GM21381 (cell line): ENCODE data around the gene GSTO2.

Experiments
- ATAC-seq: cut with Tn5 transposase; IDR thresholded peaks from one replicate; pipeline ENCODE4 v1.9.1; 2021; ENCODE audit warnings: mild to moderate bottlenecking, moderate library complexity; ENCODE audit not compliant: unreplicated experiment

GSTO2 gene

DNA sequence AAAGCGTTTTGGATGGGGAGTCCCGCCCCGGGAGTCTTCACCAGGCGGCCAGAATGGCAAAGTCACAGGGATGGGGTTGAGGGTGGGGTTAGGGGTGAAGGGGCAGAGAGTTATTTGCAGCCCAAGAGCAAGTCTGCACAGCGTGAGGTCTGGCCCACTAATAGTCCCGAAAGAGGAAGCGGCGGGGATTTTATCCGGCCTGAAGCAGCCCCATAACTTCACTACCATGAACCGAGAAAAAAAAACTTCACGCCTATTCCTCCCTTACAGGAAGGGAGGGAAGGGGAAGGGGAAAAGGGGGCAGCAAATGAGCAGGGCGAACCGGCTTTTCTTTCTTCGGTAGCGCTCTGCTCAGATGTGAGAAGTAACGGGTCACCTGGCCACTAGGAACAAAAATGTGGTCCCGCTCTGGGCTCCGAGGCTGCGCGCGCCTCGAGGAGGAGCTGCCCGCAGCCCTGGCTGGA, 68.6 kb downstream of the GSTO2 start:
- peak; percentile 42 for ATAC-seq

DNA sequence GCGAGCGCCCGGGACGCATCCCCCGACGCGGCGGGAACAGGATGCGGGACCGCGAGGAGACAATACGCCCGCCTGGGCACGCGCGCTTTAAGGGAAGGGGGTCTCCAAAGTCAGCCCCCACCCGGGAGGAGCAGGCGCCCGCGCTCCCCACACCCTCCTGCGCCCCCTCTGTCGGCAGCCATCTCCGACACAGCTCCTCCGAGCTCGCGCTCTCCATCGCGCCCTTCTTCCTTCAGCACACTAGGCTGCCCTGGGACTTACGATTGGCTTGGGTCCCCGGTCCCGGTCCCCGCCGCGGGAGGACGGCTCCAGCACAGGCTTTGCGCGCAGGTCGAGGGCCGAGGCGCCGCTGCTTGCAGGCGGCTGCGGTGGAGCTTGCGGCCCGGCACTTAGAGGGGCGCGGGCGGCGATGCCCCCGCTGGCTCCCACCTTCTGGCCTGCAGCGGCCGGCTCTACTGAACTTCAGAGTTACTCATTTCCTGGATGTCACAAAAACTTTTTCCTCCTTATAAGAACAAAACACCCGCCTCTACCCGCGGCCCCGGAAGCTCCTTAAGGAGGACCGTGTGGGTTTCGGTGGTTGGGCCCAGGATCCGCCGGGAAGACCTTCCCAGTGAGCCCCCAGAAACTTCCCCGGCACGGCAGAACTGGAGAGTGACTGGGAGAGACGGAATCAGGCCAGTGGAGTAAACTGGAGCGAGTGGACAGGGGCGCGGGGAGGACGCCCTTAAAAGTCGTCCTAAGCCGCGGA, 69.2 kb downstream of the GSTO2 start, which contains the start of gene ITPRIP:
TSS of gene ITPRIP (minus strand) at position 481 of the 751 bp plus-strand sequence. CDS start 22,414 bp downstream, outside the sequence.
- ATAC-seq, result peak; percentile 74

DNA sequence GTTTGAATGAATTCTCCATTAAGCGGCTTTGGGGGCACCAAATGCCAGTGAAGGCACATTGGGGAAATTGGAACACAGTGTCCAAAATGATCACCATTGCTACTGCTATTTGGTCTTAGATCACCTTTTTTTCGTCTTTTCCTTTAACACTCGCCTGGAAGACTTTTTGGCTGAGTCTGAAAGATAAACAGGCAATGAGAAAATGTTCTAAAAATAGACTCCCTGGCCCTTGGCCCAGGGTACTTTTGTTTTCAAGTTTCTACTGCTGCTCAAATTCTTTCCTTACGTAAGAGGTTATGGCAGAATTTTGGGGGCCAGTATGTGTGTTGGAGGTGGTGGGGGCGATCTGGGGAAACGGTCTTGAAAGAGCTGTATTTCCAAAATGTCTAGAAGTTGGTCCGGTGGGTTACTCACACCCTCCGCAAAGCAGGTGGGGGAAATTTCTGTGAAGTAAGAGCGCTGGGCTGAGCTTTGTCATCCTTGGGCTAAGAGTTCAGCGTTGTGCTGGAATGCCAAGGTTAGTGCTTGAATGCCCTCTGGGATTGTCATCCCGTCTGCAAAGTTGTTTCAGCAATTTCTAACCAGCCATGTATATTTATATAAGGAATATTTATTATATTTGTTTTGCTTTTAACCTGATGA, 70.6 kb downstream of the GSTO2 start:
- no peak for ATAC-seq

DNA sequence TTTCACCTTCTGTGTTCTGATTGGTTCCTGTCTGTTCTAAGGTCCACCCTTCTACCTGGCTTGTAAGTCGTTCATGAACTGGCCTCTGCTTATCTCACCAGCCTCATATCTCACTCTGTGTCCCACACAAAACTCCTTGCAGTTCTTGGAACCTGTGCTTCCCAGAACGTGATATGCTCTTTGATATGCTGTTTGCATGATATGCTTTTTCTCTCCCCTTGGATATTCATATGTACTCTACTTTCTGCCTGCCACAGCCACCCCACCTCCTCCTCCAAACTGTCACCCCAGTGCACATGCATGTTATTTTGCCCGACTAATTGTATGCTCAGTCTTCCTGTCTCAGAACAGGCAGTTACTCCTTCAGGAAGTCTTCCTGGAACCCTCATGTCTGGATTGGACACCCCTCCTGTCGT, 71.1 kb downstream of the GSTO2 start:
- ATAC-seq, result no peak

DNA sequence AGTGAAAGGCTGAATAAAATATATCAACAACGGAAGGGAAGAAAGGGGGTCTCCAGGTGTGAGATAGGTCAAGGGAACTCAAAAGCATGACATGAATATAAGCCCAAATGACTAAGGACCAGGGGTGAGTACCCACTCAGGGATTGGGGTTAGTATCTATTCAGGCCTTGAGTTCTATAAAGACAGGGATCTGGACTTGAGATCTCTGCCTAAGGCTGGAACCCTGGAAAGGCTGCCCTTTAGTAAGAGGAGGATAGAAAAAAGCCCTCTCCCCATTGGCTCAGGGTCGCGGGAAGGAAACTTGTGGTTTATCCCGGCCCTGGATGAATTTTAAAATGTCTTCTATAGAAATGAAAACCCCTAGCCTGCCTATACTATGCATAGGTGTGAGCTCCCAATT, 71.7 kb downstream of the GSTO2 start:
- ATAC-seq, result no peak

DNA sequence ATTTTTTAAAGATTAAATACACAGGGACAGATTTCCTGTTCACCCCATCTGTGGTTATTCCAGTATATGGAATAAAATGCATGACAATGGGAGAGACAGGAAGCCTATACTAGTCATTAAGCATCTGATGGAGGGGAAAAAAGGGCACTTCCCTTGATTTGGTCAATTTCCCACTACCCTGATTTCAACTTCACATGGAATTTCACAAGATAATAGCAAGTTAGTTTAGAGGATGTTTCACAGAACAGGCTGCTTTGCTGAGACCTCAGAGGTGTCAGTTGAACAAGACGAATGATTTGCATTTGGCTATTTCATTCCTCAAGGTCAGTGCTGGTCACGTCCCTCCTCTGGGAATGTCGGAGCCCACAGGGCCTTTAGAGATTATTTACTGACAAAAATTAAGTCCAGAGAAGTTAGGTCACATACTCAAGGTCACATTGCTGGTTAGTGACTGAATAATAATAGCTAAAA, 74.0 kb downstream of the GSTO2 start:
- ATAC-seq, result no peak

DNA sequence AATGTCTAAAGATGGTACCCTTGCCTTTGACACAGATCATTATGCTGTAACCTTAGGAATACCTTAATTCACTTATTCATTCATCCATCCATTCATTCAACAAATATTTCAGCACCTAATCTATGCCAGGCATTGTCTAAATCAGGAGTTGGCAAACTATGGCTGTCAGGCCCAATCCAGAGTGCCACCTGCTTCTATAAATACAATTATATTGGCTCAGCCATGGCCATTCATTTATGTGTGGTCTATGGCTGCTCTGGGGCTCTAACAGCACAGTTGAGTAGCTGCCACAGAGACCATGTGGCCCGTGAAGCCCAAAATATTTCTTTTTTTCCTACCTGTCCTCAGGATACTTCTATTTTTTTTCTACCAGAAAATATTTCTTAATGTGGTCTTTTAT, 75.2 kb downstream of the GSTO2 start:
- no peak for ATAC-seq

DNA sequence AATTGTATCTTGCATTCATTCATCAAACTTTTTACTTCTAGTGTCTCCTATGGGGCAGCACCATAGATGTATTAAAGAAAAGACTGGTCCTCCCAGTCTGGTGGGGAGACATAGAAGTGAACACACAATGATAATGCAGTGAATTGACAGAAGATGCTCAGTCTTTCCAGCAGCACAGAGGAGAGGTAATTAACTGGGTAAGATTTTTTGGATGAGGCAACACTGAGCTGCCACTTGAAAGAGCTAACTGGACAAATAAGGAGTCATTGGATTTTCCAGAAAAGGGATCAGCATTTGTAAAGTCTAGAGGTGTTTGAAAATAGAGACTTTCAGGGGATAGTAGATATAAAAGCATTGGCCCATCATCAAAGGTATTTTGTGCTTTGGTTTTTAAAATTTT, 76.5 kb downstream of the GSTO2 start:
- ATAC-seq, result no peak

DNA sequence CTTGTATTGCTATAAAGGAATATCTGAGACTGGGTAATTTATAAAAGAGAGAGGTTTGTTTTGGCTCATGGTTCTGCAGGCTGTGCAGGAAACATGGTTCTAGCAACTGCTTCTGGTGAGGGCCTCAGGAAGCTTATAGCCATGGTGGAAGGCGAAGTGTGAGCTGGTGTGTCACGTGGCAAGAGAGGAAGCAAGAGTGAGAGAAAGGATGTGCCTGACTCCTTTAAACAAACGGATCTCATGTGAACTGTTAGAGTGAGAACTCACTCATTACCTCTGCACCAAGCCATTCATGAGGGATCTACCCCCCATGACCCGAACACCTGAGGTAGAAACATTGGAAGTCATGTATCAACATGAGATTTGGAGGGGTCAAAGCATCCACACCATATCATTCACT, 77.0 kb downstream of the GSTO2 start:
- ATAC-seq, result no peak

DNA sequence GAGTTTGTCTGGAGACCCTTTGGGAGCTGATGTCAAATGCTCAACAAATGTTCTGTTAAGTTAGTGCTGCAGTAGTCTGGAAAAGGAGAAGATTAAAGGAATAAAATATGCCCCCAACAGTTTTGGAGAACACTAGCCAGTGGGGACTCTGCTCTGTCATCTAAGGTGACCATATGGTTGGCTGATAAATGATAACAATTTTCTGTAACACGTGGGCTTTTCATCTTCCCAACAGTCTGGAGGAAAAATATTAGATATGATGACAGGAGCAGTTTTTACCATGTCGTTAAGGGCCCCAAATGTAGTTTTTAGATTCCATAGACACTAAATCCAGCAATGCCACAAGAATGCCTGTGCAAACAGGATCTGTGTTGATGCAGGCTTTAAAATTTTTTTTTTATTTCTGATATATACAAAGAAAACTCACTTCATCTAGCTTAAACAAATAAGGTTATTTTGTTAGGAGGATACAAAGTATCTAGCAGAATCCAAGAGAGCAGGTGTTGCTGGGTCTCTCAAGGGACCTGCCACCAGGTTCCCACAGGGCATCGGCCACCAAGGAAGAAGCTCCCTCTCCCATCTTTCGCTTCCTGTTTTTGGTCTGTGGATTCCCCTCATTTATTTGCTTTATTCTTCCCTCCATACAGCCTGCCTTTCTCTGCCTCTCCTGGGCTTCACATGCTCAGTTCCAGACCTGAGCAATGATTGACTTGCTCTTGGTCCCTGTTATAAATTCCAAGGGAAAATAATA, 78.5 kb downstream of the GSTO2 start:
- no peak for ATAC-seq

DNA sequence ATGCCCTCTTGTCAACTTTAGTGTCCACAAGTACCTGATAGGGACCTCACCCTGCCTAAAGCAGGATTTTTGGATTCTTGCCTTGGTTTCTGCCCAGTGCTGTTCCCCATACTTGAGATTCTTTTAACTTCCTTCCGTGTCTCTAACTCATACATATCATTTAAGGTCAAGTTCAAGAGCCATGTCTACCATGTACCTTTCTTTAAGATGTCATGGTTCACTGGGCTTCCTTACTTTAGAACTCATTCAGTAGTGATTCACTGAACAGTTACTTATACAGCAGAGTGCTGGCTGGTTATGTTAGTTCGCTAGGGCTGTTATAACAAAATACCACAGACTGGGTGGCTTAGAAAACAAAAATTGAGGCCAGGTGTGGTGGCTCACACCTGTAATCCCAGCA, 79.6 kb downstream of the GSTO2 start:
- ATAC-seq, result no peak

DNA sequence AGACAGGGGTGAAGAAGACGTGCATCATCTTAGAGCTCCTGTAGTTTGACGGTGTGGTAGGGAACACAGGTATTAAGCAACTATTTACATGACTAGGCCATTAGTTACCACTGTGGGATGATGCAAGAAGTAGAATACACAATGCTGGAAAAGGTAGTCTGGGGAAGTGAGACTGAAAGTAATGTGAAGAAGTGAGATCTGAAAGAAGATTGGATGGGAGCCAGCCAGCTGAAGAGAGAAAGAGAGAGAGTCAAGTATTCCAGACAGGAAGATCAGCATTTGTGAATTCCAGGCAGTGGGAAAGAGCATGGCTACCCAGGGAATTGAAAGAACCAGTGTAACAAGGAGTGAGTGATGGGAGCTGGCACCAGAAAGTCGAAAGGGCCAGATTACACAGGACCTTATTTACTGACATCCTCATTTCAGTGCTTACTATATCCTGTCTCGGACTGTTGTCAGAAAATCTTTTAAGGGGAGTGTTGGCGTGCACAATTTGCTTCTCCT, 80.7 kb downstream of the GSTO2 start:
- ATAC-seq, result peak; percentile 44

DNA sequence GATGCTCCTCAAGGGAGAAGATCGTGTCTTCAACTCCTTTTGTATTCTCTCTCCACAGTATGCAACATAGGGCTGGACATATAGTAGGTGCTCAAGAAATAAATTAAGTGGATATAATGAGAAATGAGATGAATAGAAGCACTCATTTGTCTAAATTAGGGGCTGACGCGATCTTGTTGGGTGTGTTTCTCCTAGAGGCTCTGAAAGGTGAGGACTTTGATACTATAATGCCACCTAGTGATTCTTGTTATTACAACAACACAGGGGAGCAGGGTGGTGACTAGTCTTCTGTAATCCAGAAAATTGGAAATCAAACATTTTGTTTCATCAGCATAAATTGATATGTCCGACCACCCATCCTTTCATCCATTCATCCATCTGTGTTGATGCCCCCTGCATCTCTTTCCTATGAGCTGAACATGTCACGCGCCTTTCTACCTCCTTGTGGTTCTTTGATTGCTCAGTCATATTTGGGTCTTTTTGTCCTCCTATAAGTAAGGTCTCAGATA, 81.2 kb downstream of the GSTO2 start:
- ATAC-seq, result peak; percentile 35

DNA sequence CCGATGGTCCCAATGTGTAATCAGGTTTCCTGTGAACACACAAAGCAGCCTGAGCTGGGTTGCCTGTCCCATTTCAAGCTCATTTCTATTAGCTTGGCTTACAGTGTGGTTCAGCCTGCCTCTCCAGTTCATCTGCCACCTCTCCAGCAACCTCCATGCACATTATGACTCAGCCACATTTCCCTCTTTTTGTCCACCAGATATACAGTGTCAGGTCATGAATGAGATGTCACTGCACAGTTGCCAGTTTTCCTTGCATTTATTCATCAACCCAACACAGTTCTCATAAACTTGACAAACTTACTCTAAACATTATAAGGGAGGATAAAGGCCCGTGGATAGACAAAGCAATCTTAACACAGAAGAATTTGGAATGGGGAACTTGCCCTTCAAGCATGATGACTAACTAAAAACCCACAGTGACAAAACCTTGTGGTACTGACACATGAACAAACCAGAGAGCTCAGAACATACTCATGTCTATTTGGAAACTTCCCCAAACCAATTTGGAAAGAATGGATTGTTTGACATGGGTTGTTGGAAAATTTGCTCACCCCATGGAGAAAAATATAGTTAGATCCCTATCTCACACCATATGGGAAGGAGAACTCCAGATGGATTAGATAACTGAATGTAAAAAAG, 82.2 kb downstream of the GSTO2 start:
- ATAC-seq, result no peak

DNA sequence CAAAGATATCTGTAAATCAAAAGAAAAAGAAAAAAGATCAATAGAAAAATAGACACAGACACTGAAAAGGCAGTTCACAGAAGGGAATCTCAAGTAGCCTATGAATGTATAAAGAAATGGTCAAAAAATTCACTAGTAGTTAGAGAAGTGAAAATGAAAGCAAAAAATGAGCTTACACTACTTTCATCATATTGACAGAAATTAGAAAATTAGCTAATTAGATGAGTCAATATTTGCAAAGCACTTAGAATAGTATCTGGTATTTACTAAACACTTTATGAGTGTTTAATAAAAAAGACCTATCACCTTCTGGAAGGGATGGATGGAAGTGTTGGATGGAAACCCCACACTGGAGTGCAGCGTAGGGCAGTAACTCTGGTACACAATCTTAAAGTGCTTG, 82.9 kb downstream of the GSTO2 start:
- ATAC-seq, result peak; percentile 18

DNA sequence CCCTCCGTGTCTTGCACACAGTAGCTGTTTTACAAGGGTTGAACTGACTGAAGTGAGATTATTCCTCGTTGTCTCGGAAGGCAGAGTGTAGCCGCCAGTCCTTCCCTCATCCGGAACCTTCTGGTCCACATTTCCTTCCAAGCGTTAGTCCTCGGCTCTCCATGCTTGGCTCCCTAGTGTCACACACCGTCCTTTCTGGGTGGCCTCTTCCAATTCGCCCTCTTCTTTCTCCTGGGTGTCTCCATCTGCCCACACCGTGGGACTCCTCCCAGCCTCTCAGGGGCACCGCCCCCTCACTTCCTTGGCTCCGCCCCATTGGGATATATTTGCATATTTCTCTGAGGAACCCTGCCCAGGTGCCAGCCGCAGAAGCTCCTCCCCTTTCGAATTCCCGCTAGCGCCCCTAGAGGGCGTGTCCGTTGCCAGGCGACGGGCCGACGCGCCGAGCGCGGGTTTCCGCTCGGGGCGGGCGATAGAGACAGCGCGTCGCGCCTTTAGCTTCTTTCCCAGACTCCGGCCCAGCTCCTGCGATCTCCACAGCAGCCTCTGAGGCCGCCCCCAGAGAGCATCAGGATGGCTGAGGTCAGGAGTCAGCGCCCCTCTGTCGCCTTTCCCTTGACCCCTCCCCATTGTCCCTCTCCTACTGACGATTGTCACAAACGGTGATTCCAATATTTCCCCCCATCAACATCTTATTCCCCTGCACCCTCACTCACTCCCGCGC, 84.5 kb downstream of the GSTO2 start, which contains the start of gene CFAP58:
TSS of gene CFAP58 (plus strand) at position 509 of the 724 bp plus-strand sequence. CDS start at position 574, 65 bp downstream.
- peak; percentile 65 for ATAC-seq
